CD4-positive, alpha-beta memory T cell (primary cell): Measurements from ENCODE around the gene ACADVL. TPM values are rescaled to one million over a fixed set of nuclear protein-coding genes. Genes with fewer than 3 reads are reported as not detected.
A peak's percentile ranks its signal among the peaks of the same experiment; 100 is the strongest.

ENCODE experiments used
- CTCF ChIA-PET: fragments of 350-600 bp; sonication (Branson Sonifier 250); formaldehyde crosslinking; loops from one replicate; lab custom pipeline; 2021; ENCODE audit warnings: inconsistent platforms; ENCODE audit not compliant: partially characterized antibody; lab: Charles Lee
- POLR2A ChIA-PET: fragments of 350-600 bp; sonication (Branson Sonifier 250); formaldehyde crosslinking; loops from one replicate; lab custom pipeline; 2021; ENCODE audit not compliant: partially characterized antibody; lab: Charles Lee
- DNase-seq, 5 donors: peaks; one replicate each; pipeline versions ENCODE4 v3.0.0 to v3.0.0-alpha.2; 2020 to 2022; ENCODE audit warnings: mixed read lengths in 1 of 5
- H3K27ac ChIP-seq: one replicate; pipeline ENCODE4 v1.7.0; 2013; ENCODE audit warnings: low read depth, low read length
- H3K27me3 ChIP-seq: 2 replicates; pipeline ENCODE4 v1.7.0; 2013; ENCODE audit warnings: mild to moderate bottlenecking, low read length, moderate library complexity; ENCODE audit not compliant: insufficient read depth
- H3K36me3 ChIP-seq: 2 replicates; pipeline ENCODE4 v1.7.0; 2013; ENCODE audit warnings: mild to moderate bottlenecking, low read length, moderate library complexity; ENCODE audit not compliant: insufficient read depth
- H3K4me1 ChIP-seq: 2 replicates; pipeline ENCODE4 v1.7.0; 2013; ENCODE audit warnings: mild to moderate bottlenecking, low read length, moderate library complexity; ENCODE audit not compliant: insufficient read depth
- H3K4me3 ChIP-seq, 2 donors: one replicate each; pipeline ENCODE4 v1.7.0; 2013; ENCODE audit warnings: low read length in 2 of 2, mild to moderate bottlenecking in 1 of 2
- H3K9me3 ChIP-seq, 2 donors: one replicate each; pipeline ENCODE4 v1.7.0; 2013; ENCODE audit warnings: low read length in 2 of 2, control low read depth in 1 of 2; ENCODE audit not compliant: control insufficient read depth in 1 of 2
- H3K27ac Mint-ChIP-seq, 7 donors: one replicate each; pipeline ENCODE4 v1.8.0; 2020 to 2021; ENCODE audit warnings: mixed read lengths in 7 of 7, mild to moderate bottlenecking in 6 of 7, inconsistent platforms in 3 of 7, moderate library complexity in 3 of 7
- H3K27me3 Mint-ChIP-seq, 2 donors: one replicate each; pipeline ENCODE4 v1.8.0; 2020 to 2021; ENCODE audit warnings: mixed read lengths in 2 of 2
- H3K36me3 Mint-ChIP-seq, 2 donors: one replicate each; pipeline ENCODE4 v1.8.0; 2020 to 2021; ENCODE audit warnings: mixed read lengths in 2 of 2, inconsistent platforms in 1 of 2, mild to moderate bottlenecking in 1 of 2
- H3K4me1 Mint-ChIP-seq, 4 donors: one replicate each; pipeline ENCODE4 v1.8.0; 2020 to 2021; ENCODE audit warnings: mixed read lengths in 4 of 4, mild to moderate bottlenecking in 1 of 4
- H3K4me3 Mint-ChIP-seq, 8 donors: one replicate each; pipeline ENCODE4 v1.8.0; 2020 to 2021; ENCODE audit warnings: mixed read lengths in 8 of 8, mild to moderate bottlenecking in 7 of 8, moderate library complexity in 6 of 8, inconsistent platforms in 3 of 8
- H3K9me3 Mint-ChIP-seq, 8 donors: one replicate each; pipeline ENCODE4 v1.8.0; 2020 to 2021; ENCODE audit warnings: mixed read lengths in 8 of 8, mild to moderate bottlenecking in 5 of 8, inconsistent platforms in 3 of 8, moderate library complexity in 1 of 8
- intact Hi-C: fragments of 100-400 bp; cut with micrococcal nuclease; formaldehyde crosslinking; loops from one replicate; pipeline ENCODE4 v1.15.1; 2023
- polyA plus RNA-seq, 2 donors: library from polyadenylated mRNA; unstranded; fragments of 300-500 nt; fragmentation: Illumina TruSeq; gene quantifications; one replicate each; pipeline ENCODE4 v1.2.3, GENCODE V29; 2021
- total RNA-seq, 2 experiments: library from RNA; stranded (reverse); gene quantifications; one replicate each; pipeline ENCODE4 v1.2.3, GENCODE V29; 2021

Gene ACADVL
- total and polyA plus RNA-seq, 4 experiments from 2014 or later, result 110 to 342 (median 229) TPM

GRCh38 chr17:7237761-7238419, 18.2 kb downstream of the ACADVL start:
- Mint-ChIP-seq H3K4me1 (peaks cover 46 to 85% (median 60%) of the 10 kb centered on the region in 4 donors), H3K9me3 (peaks cover 0 to 8% (median 0%) of the 10 kb centered on the region in 8 donors), H3K4me3 (peak overlapping the region; percentile 94 to 99 (median 96)), H3K27ac (peak overlapping the region; percentile 68 to 100 (median 96)), H3K27me3 (peaks cover 0 to 2% of the 10 kb centered on the region in 2 donors), H3K36me3 (peaks cover 25 to 68% of the 10 kb centered on the region in 2 donors)
- POLR2A ChIA-PET, result interaction anchor here (0.7 to 17.6 kb wide), 25 partner anchors 8 to 936 kb away, joined by 3 to 435 read pairs (median 4); partner anchors contain the start of genes ACADVL, ACAP1, CTDNEP1 and DLG4
- CTCF ChIA-PET, result interaction anchor here (0.9 to 2.5 kb wide), 4 partner anchors 17 to 244 kb away, joined by 3 to 14 read pairs (median 5); partner anchors contain the start of genes ACADVL, DLG4 and SLC35G6
- intact Hi-C loops, result loop anchor here (2.0 to 10.0 kb wide), 2 partner anchors 335 to 607 kb away; no protein-coding TSS in a partner anchor
- Histone ChIP-seq H3K27ac (peak overlapping the region; percentile 85), H3K4me3 (peak overlapping the region in 1 of 2 donors; percentile 86), H3K4me1 (peaks cover 65% of the 10 kb centered on the region), H3K36me3 (peaks cover 22% of the 10 kb centered on the region), H3K9me3 (no peaks in the 10 kb centered on the region), H3K27me3 (no peaks in the 10 kb centered on the region)
- peak; percentile 63 to 81 (median 70) for DNase-seq

- Histone ChIP-seq H3K4me3 (peak overlapping the region; percentile 85 to 86), H3K9me3 (no peaks in the 10 kb centered on the region), H3K36me3 (peaks cover 22% of the 10 kb centered on the region), H3K4me1 (peaks cover 64% of the 10 kb centered on the region), H3K27me3 (no peaks in the 10 kb centered on the region), H3K27ac (peak overlapping the region; percentile 85)
- H3K4me1 Mint-ChIP-seq, result peaks cover 45 to 83% (median 58%) of the 10 kb centered on the region in 4 donors
- DNase-seq, result peak in 3 of 5 donors; percentile 36 to 60 (median 39)
- peak overlapping the region; percentile 94 to 99 (median 96) for H3K4me3 Mint-ChIP-seq
- CTCF ChIA-PET, result interaction anchor here (0.9 to 2.5 kb wide), 5 partner anchors 18 to 243 kb away, joined by 3 to 14 read pairs (median 4); partner anchors contain the start of genes ACAP1 and SLC35G6
- H3K9me3 Mint-ChIP-seq, result peaks cover 0 to 8% (median 0%) of the 10 kb centered on the region in 8 donors
- H3K27ac Mint-ChIP-seq, result peak overlapping the region; percentile 90 to 100 (median 96)
- POLR2A ChIA-PET, result interaction anchor here (0.7 to 17.6 kb wide), 23 partner anchors 8 to 935 kb away, joined by 3 to 435 read pairs (median 5); partner anchors contain the start of genes ACADVL, ACAP1, CTDNEP1 and DLG4
- peaks cover 0 to 2% of the 10 kb centered on the region in 2 donors for H3K27me3 Mint-ChIP-seq
- intact Hi-C loops, result loop anchor here (1.0 to 10.0 kb wide), 8 partner anchors 14 to 606 kb away; partner anchors contain the start of genes EIF5A, ELP5, POLR2A and TMEM102
- peaks cover 25 to 70% of the 10 kb centered on the region in 2 donors for H3K36me3 Mint-ChIP-seq
Observed at GRCh38 chr17:7238420-7239090, 18.8 kb downstream of the ACADVL start.

DNA sequence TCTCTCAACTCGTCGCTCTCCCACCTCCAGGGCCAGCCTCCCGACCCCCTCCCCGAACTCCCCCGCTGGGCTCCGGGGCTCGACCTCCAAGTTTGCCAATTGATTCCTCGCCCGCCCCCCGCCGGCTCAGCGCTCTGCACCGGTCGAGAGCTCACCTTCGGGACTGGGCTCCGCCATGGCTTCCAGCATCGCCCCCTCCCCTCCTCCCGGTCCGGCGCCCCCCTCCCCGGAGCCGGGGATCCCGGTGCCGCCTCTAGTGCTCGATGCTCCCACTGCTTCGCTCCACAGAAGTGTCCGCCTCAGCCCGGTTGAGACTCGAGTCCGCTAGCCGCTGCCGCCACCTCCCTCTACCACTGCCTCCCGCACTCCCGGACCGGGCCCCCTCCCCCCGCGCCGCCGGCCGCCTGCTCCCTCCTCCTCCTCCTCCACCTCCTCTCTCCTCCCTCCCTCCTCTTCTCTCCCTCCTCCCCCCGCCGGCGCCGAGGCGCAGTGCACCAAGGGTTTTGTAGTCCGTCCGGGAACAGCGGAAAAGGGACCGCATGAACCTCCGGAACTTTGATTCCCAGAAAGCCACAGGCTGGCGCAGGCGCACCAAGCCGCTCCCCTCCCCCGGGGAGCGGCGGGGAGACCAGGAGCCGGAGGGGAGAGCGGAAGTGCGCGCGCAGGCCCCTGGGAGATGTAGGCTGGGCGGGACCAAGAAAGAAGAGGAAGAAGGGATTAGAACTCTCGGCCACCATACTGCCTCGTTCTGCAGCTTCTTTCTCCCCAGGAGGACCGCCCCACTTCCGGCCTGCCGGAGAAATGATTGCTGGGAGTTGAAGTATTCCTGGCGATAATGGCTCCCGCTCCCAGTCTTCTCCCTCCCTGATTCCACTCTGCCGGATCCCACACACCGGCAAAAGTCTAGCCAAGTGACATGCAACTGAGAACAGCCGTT, 19.6 kb downstream of the ACADVL start, which contains the start of gene PHF23:
TSS of gene PHF23 (minus strand) at position 367 of the 937 bp plus-strand sequence. CDS start at position 189, 178 bp downstream.
- ChIA-PET POLR2A (interaction anchor here (0.8 to 17.6 kb wide), 18 partner anchors 9 to 447 kb away, joined by 3 to 435 read pairs (median 7); partner anchors contain the start of genes ACADVL, ACAP1, CTDNEP1 and DLG4), CTCF (interaction anchor here (1.0 to 1.6 kb wide), 4 partner anchors 19 to 97 kb away, joined by 3 to 4 read pairs (median 4); partner anchors contain the start of gene ACAP1)
- Mint-ChIP-seq H3K36me3 (peaks cover 25 to 69% of the 10 kb centered on the region in 2 donors), H3K4me1 (peaks cover 41 to 75% (median 54%) of the 10 kb centered on the region in 4 donors), H3K27ac (peak within 1 kb of the TSS; percentile 90 to 100 (median 98)), H3K4me3 (peak within 1 kb of the TSS; percentile 94 to 99 (median 96)), H3K9me3 (peaks cover 0 to 8% (median 0%) of the 10 kb centered on the region in 8 donors), H3K27me3 (peaks cover 0 to 2% of the 10 kb centered on the region in 2 donors)
- Histone ChIP-seq H3K36me3 (peaks cover 27% of the 10 kb centered on the region), H3K27me3 (no peaks in the 10 kb centered on the region), H3K4me1 (peaks cover 61% of the 10 kb centered on the region), H3K4me3 (peak within 1 kb of the TSS; percentile 85 to 86), H3K27ac (peak within 1 kb of the TSS; percentile 85), H3K9me3 (no peaks in the 10 kb centered on the region)
- intact Hi-C loops, result loop anchor here (1.0 to 10.0 kb wide), 8 partner anchors 13 to 605 kb away; partner anchors contain the start of genes EIF5A, ELP5, POLR2A and TMEM102
- peak; percentile 97 to 98 (median 98) for DNase-seq

- no peaks in the 10 kb centered on the region for H3K27me3 ChIP-seq
- no peaks in the 10 kb centered on the region for H3K9me3 ChIP-seq
- peak overlapping the region; percentile 66 to 99 (median 96) for H3K4me3 Mint-ChIP-seq
- DNase-seq, result no peak
- H3K27ac Mint-ChIP-seq, result peak overlapping the region; percentile 90 to 100 (median 99)
- H3K4me3 ChIP-seq, result no peak overlapping the region
- peaks cover 0 to 2% of the 10 kb centered on the region in 2 donors for H3K27me3 Mint-ChIP-seq
- H3K27ac ChIP-seq, result peak overlapping the region; percentile 85
- H3K36me3 ChIP-seq, result peaks cover 26% of the 10 kb centered on the region
- H3K4me1 ChIP-seq, result peaks cover 52% of the 10 kb centered on the region
- H3K9me3 Mint-ChIP-seq, result peaks cover 0 to 8% (median 0%) of the 10 kb centered on the region in 8 donors
- ChIA-PET CTCF (interaction anchor here (0.9 to 1.8 kb wide), 4 partner anchors 19 to 239 kb away, joined by 3 to 8 read pairs (median 3); partner anchors contain the start of genes ACAP1 and ZBTB4), POLR2A (interaction anchor here (1.3 to 17.6 kb wide), 7 partner anchors 10 to 446 kb away, joined by 3 to 435 read pairs (median 24); partner anchors contain the start of genes ACADVL, CTDNEP1, DLG4 and ELP5)
- peaks cover 25 to 66% of the 10 kb centered on the region in 2 donors for H3K36me3 Mint-ChIP-seq
- H3K4me1 Mint-ChIP-seq, result peaks cover 37 to 65% (median 47%) of the 10 kb centered on the region in 4 donors
- intact Hi-C loops, result no loop called here
Observed at GRCh38 chr17:7240375-7240774, 20.6 kb downstream of the ACADVL start.

DNA sequence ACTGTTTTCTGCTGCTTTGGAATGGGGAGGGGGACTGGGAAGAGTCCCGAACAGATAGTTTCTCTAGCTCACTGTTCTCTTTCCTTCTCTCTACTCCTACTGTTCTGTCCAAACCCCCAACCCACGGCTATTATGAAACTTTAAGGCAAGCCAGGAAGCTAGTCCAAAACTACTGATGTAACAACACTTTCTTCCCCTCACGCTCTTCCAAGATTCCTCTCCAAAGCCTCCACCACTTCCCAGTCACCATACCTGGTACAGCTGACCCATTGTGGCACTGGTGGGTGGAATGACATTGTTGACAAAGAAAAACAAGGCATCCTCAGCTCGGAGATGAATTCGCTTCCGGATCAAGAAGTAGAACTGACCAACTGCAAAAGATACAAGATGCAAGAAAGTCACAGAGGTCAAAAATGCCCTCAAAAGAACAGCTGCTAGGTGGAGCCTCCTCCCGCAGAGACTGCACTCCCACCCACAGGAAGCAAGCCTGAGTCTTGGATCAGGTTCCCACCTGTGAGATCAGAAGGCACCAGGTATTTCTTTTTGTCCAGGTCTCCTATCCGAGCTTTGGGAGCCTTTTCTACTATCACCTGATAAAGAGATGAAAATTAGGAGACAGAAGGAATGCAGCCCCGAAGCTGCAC, 21.5 kb downstream of the ACADVL start:
- Mint-ChIP-seq H3K27ac (peak overlapping the region; percentile 98 to 100 (median 100)), H3K9me3 (peaks cover 0 to 8% (median 0%) of the 10 kb centered on the region in 8 donors), H3K4me3 (peak overlapping the region; percentile 95 to 100 (median 96)), H3K36me3 (peaks cover 24 to 65% of the 10 kb centered on the region in 2 donors), H3K4me1 (peaks cover 34 to 61% (median 41%) of the 10 kb centered on the region in 4 donors), H3K27me3 (peaks cover 0 to 2% of the 10 kb centered on the region in 2 donors)
- H3K4me1 ChIP-seq, result peaks cover 44% of the 10 kb centered on the region
- CTCF ChIA-PET, result interaction anchor here (0.9 to 1.8 kb wide), 7 partner anchors 8 to 238 kb away, joined by 3 to 8 read pairs (median 3); partner anchors contain the start of genes ACAP1 and ZBTB4
- no peak for DNase-seq
- peak overlapping the region; percentile 74 to 82 for H3K4me3 ChIP-seq
- H3K9me3 ChIP-seq, result no peaks in the 10 kb centered on the region
- H3K27me3 ChIP-seq, result no peaks in the 10 kb centered on the region
- H3K27ac ChIP-seq, result peak overlapping the region; percentile 96
- intact Hi-C loops, result no loop called here
- POLR2A ChIA-PET, result interaction anchor here (0.9 to 17.6 kb wide), 9 partner anchors 9 to 446 kb away, joined by 3 to 435 read pairs (median 14); partner anchors contain the start of genes ACADVL, ACAP1, CTDNEP1 and DLG4
- H3K36me3 ChIP-seq, result peaks cover 29% of the 10 kb centered on the region
